ENCODE data around the gene HOXA6.
A peak's percentile ranks its signal among the peaks of the same experiment; 100 is the strongest.

The HOXA6 gene

DNA sequence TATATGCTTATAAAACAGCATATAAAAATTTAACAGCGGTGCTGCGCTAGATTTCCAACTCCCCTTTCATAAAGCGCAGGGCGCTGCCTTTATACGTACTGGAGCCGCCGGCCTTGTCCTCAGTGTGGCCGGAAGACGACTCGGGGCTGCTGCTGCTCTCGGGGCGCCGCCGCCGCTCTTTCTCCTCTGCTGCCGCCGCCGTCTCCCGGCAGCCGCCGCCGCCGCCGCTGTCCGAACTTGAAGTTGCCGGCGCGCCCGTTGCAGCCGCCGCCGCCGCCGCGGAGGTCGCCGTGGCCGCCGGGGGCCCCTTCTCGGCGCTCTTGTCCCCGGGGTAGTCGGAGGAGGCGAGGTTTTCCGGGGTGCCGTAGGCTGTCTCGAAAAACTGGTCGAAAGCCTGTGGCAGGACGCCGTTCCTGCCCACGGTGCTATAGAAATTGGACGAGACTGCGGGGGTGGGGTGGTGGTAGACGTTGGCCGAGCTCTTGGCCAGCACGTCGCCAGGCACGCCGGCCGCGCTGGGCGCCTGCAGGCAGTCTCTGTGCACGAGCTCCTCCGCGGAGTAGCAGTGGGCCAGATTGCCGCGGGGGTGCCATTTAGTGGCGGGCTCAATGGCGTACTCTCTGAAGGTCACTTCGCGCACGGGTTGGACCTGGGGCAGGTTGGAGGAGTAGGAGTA is 36.9 kb upstream of the HOXA6 start:
- DNase-seq (ENCODE audit: low spot score), result peak; percentile 49

DNA sequence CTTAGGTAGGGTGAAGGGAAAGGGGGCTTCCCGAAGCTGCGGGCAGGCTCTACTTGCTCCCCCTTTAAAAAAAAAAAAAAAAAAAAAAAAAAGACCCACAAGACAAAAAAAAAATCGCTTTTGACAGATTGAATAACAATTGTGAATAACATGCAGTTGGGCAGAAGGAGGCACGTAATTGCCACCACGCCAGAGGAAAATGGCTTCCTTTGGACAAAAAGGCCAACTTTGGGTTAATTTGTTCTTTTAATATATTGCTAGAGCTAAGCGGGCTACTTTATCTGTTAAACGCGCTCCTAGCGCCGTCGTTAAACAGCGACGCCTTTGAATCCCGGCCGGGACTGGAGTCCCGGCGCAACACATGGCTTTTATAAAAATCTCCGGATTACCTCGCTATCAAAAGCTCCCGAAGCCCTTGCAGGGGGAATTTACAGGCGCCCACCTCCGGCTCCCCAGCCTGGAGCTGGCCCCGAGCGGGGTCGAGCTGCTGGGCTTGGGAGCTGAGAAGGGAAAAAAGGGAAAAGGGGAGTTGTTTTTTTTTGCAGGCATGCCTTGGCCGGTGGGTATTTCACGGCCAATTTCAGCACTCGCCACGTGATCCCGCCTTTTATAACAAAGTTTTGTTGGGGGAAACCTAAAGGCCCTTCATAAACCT is 36.2 kb upstream of the HOXA6 start:
- peak; percentile 38 for DNase-seq (ENCODE audit: low spot score)

DNA sequence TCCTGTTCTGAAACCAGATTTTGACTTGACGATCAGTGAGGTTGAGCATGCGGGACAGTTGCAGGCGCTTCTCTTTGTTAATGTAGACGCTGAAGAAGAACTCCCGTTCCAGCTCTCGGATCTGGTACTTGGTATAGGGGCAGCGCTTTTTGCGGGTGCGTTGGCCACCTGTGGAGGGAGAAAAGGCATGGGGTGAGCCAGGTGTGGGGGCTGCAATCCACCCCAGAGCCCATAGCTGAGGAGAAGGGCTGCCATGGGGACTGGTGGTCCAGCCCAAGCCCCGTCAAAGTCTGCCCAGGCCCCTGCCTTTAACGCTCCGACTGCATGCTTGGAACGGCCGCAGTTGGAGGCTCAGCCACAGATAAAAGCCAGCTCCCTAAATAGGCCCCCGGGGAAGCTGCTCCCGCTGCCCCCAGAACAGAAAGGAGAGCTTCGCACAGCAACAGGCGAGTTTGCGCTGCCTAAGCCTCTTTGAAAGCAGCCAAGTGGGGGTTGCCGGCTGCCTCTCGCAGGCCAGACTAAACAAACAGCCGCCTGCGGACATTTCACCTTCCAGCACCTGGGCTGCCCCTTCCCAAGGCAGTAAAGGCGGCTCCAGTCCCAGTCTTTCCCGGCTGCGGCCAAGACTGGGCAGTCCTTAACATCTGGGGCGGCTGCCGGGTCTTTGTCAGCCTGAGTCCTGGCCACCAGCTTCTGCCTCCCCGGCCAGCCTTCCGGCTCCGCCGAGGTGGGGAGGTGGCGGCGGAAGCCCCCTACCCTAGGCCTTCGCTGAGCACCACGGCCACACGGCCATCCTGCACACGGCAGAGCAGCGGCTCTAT is 35.5 kb upstream of the HOXA6 start:
- DNase-seq (ENCODE audit: low spot score), result peak; percentile 14

DNA sequence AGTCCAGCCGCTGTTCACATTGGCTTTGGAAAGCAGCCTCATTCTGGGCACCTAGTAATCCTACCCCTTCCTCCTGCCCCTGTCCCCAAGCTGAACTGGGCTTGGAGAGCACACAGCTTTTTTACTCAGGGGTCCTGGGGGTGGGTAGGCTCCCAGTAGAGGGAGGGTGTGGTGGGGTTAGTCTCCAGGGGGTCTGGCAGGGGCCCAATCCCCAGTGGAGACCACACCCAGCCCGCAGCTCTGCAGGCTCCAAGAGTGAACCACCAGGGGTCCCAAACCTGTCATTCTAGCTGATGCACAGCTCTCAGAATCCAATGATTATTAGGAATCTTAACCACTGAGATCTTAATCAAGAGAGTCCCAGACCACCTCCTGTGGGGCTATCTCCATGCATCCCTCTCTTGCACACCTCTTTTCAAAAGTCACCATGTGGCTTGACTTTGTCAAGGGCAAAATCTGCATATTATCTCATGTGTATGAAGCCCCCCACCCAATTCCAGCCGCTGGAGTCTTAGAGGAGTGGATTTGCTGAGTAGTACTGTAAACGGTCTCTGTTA is 34.8 kb upstream of the HOXA6 start:
- DNase-seq (ENCODE audit: low spot score), result peak; percentile 1

DNA sequence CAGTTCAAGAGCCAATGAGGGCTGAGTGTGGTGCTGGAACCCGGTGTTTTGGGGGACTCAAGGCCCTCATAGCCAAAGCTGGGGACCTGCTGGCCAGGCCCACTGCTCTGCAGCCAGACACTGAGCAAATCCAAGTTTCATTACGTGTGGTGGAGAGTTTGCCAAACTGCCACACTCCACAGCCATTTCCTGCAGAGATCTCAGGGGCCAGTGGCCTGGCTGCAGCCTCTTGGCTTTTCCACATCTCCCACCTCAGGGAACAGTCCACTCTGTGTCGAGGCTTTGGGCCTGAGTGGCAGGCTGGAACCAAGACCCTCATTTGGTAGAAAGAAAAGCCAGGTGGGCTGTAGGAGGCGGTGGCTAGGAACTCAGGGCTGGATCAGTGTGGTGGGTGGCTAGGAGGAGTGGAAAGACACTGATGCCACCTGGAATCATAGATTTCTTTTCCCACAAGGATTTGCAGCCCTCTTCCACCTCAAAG is 34.3 kb upstream of the HOXA6 start:
- peak; percentile 3 for DNase-seq (ENCODE audit: low spot score)

DNA sequence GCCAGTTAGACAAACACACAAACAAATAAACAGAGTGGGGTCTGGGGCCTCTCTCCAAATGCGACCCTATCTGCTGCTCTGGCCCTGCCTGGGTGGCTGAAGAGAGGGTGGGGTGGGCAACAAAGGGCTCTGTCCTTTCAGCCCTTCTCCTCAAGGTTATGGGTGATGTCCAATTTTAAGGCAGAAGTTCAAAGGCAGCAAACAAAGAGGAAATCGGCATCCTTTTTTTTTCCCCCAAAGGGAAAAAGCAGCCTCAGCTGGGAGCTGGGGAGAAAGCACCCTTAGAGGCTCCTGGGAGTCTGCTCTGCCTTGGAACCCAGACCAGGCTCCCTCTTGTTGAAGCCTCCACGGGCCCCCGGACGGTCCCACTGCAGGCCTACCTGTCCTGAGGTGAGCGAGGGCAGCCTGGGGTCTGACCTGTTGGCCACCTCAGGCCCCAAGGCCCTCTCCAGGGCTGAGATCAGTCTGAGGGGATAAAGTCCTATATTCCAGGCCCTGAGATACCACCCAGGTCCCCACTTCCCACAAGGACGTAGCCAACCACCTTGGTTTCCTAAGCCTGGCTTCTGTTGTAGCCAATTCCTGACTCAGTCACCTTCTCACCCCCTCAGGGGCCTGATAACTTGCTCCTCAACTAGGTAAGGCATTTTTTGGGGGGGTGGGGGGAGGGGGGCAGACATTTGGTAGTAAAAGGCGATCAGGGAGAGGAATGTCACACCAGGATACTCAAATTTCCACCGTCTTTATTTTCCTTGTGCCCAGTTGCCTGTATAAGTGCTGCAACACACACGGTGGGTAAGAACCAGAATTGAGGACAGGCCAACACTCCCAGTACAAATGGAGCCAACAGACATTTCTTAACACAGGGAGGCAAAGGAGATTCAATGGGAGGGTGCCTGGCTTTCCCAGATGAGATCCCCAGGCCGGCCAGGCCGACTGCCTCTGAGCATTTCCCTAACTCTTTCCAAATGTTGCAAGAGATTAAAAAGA is 33.2 kb upstream of the HOXA6 start:
- peak; percentile 4 for DNase-seq (ENCODE audit: low spot score)

DNA sequence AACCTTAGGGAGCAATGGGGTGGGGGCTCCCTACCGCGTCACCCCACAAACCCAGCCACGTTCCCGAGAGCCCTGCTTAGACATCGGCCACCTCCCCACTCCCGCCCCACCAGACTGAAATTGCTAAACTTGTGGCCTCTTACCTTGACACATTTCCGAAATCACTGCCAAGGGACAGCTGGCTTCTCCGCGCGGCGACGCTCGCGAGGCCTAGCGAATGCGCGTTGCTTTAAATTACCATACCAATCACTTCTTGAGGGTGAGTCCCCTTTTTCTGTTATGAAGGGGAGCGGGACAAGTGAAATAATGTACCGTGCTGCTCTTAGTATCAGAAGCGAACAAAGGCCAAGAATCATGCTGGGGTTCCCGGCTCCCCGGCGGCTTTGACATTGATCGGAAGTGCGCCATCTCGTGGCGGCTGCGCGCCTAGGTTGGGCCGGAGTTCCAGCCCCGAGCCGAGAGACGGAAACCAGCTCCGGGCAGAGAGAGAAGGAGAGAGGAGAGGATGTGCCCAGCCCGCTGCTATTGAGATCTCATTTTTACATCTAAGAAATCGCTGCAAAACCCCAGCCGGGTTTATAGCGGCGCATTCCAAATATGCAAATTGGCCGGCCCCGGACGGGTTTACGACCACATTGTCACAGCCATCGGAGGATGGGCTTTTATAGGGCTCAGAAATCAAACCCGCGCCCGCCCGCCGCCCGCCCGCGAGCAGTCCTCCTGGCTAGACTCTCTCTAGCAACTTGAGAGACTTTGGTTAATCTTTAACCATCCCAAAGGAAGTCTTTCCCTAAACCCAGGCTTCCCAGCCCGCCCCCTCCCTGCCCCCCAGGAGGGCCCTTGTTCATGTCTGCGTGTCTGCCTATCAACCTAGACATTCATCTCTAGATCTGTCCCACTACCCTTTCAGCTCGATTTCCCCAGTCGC is 32.2 kb upstream of the HOXA6 start:
- DNase-seq (ENCODE audit: low spot score), result peak; percentile 91

DNA sequence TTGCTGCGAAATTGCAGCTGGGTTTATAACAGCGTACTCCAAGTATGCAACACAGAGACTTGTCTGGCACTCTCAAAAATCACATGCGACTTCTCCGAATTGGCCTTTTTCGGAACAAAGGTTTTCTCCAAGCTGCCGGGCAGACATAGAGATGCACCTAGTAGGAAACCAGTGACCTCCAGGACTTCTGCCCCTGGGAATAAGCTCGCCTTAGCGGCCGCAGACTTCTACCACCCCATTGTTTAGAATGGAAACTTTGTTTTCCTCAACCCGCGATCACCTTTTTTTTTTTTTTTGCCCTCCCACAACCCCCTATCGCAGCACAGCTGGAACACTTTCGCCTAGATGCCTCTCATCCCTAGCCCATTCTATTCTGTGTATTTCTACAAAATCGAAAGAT is 31.5 kb upstream of the HOXA6 start:
- DNase-seq (ENCODE audit: low spot score), result peak; percentile 15

DNA sequence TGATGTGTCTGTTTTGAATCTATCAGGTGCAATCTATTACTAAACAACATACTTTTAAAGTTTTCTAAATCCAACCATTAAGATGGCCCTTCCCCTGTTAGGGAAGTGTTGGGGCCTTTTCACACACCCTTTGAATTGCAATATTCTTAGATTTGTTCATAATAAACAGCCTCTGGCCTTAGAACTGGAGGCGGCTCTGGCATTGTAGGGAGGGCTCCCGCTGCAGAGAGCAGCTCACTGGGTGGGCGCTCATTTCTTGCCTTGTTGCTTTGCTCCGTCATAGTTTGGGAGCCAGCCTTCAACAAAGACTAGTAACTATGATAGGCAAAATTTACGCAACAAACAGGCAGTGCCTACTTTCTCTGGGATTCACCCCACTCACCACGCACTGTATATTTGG is 30.8 kb upstream of the HOXA6 start:
- no peak for DNase-seq (ENCODE audit: low spot score)

DNA sequence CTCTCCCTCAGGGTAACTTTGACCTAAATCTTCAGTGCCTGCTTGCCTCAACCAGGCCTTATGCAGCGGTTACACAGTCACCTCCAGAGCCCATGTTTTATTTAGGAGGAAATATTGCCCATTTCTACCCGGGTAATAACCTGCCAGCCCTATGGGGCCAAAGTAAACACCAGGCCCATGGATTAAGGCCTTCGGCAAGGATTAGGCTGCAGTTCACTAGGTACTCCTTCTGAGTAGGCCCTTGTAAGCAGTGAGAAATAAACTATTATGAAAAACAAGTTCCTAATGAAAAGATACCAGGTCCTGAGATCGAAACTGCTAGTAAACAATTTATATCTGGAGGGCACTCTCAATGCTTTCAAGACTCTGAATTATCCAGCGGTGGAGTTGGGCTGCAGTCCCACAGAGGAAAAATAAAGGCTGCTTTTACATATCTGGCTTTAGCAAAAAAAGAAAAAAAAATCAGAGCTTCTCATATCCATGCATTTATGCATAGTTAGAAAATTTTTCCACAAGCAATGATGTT is 30.3 kb upstream of the HOXA6 start:
- no peak for DNase-seq (ENCODE audit: low spot score)

DNA sequence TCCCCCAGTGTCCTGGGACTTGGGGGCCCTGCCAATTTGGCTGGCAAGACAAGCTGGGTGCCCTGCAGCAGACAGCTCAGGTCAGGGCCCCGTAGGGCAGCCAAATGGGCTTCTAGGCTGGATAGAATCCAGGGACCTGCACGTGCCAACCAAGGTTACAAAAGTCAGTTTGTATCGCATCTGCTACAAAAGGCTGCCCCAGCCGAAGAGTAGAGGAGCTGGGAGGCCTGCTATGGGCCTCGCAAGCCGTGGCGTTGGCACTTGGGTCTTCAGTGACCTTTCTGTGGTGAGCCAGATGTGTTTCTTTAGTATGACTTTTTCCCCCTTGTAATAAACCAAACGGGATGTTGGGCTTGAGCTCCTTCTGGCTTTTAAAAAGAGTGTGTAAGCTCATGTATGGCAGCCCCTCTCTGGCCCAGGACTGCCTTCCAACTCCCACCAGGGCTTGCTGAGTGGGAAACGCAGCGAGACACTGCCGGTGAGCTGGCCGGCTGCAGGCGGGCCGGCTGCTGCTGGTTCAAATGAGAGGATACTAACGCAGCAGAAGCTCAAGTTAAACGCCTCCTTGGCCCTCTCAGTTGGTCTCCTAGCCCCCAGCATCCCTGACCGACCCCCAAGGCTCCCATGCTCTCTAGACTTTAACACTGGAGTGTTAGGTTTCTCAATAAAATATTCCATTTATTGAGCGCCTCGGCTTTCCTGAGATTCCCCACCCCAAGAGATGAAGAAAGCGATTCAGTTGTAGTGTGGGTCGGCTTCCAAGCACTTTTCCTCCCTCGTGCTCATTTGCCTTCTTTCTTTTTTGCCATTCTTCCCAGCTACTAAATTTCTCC is 29.6 kb upstream of the HOXA6 start:
- no peak for DNase-seq (ENCODE audit: low spot score)

DNA sequence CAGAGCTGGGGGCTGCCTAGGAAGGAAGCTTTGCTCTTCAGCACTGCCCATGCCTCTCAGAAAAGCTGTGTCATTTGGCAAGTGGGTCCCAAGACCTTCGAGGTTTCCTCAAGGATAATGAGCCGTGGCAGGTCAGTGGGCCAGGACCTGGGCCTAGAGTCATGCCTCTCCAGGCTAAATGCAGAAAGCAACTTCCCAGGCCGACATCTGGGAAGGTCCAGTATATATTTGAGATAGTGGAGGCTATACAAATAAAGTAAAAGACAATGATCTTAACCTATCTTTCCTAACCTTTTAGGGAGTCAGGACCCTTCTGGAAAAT is 28.9 kb upstream of the HOXA6 start:
- no peak for DNase-seq (ENCODE audit: low spot score)

DNA sequence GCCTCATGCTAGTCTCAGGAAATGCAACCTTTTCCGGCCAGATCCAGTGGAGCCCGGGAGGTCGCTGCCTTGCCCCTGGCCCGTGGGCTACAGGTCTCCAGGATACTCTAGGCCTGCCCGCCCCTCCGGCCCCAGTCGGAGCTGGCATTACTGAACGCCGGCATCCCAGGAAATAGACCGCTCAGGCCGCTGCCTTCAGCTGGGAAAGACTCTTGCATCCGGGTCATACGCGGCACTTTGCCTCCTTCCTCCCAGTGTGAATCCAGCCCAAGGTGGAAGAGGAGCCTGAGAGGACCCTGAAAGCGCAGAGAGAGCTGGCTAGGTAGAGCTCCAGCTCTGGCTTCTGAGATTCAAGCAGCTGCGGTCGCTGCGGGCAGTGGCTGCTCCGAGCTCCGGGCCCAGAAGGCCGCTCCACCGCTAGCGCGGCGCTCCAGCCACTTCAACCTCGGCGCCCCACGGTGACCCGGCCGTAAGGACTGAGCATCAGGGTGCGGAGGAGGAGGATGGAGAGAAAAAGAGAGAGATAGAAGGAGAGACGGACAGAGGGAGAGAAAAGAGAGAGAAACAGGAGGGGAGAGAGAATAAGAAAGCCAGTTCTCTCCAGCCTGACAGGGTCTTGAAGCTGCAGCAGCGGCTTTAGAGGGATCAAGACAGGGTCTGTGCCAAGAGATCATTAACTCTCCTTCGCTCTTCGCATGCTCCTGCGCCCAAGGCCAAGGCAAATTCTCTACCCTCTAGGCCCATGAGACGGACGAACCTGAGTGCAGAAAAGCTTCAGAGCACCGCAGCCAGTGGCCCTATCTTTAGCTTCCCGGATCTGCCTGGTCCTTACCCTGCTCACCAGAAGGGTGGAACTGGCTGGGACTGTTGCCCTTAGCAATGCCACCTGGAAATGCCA is 28.3 kb upstream of the HOXA6 start:
- no peak for DNase-seq (ENCODE audit: low spot score)

DNA sequence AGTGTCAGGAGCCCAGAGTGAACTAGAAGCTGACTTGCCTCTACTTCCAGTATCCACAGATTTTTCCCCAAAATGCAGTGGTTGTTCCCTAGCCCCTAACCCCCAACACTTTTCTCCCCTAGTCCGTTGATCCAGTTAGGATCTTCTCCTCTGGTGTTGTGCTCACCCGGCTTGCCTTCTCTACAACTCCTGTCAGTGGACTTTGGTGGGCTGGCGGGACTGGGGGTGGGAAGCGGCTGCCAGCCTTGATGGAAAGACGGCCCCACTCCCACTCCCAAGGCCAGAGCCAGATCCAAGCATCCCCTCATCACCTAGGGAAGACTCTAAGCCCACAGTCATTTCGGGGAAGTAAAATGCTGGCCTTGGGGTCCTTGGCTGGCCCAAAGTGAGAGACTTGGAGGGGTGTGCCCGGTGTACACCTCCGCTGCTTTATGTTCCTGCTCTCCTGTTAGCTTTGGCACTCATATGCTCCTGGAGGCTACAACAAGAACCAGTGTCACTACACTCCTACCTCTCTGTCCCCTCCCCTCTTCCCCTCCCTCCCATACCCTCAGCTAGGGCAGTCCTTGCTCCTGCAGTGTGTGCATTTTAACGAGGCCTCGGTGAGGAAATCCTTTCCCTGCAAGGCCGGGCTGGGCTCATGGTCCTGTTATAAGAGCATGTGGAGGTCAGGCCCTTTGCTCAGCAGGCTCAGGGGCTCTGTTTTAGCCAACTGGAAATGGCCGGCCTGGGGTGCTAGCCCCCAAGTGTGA is 27.5 kb upstream of the HOXA6 start:
- DNase-seq (ENCODE audit: low spot score), result peak; percentile 64

DNA sequence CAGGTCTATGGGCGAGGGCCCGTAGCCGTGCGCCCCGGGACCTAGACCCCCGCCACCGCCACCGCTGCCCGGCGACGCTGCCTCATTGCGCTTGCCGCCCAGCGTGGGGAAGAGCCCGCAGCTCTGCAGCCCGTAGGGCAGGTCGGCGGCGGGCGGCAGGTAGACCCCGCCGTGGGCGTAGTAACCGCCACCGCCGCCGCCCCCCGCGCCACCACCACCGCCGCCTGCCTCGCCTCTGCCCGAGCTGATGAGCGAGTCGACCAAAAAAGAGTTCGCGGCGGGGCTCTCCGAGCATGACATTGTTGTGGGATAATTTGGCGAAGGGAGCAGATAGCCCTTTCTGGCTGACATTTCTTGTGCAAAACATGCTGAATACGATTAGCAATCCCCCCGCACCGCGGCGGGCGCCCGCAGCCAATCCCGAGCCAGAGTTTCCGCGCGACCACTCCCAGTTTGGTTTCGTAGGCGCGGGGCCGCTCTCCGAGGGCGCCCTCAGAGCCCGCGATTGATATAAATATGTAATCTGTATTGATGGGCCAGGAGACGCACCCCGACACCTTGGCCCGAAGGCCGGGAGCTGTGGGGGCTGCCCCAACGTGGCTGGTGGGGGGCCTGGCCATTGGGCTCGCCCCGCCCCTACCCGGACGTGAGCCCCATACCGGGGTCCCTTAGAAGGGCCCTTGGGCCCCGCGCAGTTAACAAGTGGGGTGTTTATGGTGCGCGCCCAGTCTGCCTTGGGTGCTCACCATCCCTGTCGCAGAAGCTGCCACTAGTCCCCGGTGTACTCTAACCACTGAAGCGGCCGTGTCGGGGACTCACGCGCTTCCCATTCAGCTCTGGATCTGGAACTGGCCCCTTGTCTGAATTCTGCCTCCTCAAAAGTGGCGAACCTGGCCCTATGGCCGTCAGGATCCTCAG is 26.6 kb upstream of the HOXA6 start, which contains the start of gene HOXA10:
Gene HOXA10, minus strand, starts transcription at position 365 of the 918 bp plus-strand sequence. Its CDS starts 14 bp downstream, at position 351.
- peak; percentile 53 for DNase-seq (ENCODE audit: low spot score)

DNA sequence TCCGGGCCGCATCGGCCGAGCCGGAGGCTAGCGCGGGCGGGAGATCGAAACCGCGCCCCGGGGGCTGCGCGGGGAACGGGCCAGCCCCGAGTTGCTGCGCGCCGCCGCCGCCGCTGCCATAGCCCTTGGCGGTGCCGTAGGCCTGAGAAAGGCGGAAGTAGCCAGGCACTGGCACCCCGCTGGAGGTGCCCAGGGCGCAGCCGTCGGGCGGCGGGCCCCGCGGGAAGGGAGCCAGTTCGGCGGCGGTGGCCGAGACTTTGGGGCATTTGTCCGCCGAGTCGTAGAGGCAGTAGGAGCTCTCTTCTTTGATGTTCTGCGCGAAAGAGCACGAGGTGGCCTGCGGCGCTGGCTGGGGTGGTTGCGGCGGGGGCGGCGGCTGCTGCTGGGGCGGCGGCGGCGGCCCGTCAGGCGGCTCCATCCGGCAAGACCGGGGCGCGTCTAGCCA is 26.0 kb upstream of the HOXA6 start:
- DNase-seq (ENCODE audit: low spot score), result peak; percentile 58

Measured in kidney tubule cell (primary cell).